Left cardiac atrium (tissue), 4 donors: Measurements from ENCODE around the gene PDGFA. TPM values are rescaled to one million over a fixed set of nuclear protein-coding genes. Genes with fewer than 3 reads are reported as not detected.

ENCODE experiments used
- ATAC-seq, 2 donors: fragments of 200-7000 bp; cut with Tn5 transposase; one replicate each; pipeline ENCODE4 v1.9.1; 2020; ENCODE audit warnings: mild to moderate bottlenecking in 2 of 2, moderate library complexity in 2 of 2
- DNase-seq: peaks from one replicate; pipeline ENCODE4 v3.0.0-alpha.2; 2020
- intact Hi-C, 2 donors: fragments of 100-400 bp; cut with DNase I; formaldehyde crosslinking; loops; one replicate each; pipeline versions ENCODE4 v1.14.1 to v1.15.1; 2022 to 2023
- total RNA-seq, 2 donors: library from RNA; stranded (reverse); fragmentation: NEBNext Ultra II Directional; extraction: Animal tissue kit (Norgen Biotek cat#: 25700); gene quantifications; one replicate each; pipeline ENCODE4 v1.2.1, GENCODE V29; 2021
- donor health status: DM: no; HTN: yes; CAD: no.
- donor health status: DM: no; HTN: yes; CAD: no; lungs with severe emphysema.
- donor health status: DM: yes; HTN: yes; CAD: no.
- donor health status: Dilated cardiomyopathy.

Gene PDGFA
- total RNA-seq, 2 donors from 2014 or later, result 27.5 to 33.9 TPM

DNA sequence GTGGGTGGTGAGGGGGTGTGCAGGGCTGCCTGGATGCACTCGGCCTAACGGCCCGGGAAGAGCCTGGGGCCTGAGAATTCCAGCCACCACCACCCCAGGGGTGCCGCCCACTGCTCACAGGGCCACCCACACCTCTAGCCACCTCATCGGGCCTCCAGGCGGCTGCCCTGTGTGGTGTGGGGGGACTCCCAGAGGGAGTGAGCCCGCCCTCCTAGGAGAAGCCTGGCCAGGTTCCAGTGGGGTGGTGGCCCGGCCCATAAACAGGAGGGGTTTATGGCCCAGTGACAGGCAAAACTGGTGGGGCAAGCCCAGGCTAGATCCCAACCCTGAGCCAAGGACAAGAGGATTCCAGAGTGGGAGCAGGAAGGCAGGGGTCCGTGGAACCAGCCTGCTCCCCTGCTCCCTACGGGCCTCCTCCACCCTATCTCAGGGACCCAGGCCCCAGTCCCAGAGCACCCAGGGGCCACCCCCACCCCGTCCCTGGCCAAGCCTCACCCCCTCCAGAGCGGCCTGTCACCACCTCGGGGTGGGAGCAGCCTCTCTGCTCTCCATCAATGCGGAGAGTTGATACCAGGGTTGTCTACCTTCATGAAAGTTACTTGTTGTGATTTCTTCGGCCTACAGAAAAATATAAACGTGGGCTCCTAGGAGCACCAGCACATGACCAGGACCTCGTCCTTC, 20.2 kb upstream of the PDGFA start:
- no peak for DNase-seq
- no peak for ATAC-seq
- intact Hi-C loops, result no loop called here

DNA sequence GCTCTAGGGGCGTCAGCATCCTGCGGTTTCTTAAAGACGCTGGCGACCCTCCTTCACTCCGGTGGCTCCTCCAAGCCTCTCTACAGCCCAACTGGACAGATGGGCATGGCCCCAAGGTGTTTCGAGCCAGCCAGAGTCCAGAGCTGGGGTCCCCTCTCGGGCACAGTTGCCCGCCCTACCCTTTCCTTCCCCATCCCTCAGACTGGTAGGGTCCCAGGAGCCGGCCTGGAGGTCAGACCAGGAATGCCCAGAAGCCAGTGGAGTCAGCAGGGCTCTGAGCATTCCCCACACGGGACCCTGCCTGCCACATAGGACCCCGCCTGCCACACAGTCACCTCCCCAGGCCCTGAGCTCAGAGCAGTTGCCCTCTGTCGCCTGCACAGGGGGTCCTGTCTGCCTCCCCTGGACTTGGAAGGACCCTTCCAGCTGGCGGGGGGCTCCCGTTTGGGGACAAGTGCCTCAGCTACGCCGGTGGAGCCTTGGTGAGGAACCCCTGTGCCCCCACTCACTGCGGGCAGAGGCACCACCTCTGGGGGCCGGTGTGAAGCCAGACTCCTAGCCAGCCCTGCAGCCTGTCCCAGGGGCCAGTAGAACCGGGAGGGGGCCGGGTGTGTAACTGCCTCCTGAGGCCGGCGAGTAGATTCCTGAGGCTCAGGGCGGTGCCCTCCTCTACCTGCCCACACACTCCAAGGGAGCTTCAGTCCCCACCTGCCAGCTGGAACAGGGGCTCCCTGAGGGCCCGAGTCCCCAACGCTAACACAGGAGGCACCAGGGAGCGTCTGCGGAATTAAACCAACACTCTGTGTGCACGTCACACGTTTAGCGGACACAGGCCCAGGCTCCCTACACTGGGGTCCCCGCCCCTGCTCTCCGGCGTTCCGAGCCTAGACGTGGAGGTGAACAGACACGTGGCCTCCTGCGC, 19.4 kb upstream of the PDGFA start:
- ATAC-seq (no peak), DNase-seq (no peak)
- intact Hi-C loops, result no loop called here

DNA sequence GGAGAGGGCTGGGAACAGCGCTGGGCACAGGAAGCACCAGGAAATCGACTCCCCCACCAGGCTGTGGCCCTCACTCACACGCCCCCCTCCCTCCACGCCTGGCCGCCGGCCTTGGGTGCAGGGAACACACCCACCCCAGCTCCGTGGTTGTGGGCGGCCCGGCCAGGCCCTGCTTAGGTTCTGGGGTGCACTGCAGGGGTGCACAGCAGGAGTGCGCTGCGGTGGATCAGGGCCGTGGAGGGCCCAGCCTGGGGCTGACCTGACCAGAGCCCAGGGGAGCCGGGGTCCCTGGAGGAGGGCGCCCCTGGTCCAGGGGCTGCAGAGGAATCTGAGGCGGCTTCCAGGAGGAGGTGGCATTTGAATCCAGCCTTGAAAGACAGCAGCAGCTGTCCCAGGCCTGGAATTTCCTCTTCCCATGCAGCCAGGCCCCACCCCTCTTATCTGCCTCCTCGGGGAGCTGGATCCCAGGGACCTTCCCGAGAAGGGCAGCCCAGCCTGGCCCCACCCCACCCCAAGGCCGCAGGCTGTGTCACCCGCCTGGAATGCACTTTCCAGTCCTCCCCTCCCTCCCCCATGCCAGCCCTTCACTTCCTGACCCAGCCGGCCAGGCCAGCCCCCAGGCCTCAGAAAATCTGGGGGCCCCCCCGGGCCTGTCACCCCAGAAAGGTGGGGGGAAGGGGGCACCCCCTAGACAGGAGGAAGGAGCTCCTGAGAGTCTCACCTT, 18.4 kb upstream of the PDGFA start:
- DNase-seq (peak; percentile 85), ATAC-seq (peak; percentile 49 to 78)
- intact Hi-C loops, result no loop called here

DNA sequence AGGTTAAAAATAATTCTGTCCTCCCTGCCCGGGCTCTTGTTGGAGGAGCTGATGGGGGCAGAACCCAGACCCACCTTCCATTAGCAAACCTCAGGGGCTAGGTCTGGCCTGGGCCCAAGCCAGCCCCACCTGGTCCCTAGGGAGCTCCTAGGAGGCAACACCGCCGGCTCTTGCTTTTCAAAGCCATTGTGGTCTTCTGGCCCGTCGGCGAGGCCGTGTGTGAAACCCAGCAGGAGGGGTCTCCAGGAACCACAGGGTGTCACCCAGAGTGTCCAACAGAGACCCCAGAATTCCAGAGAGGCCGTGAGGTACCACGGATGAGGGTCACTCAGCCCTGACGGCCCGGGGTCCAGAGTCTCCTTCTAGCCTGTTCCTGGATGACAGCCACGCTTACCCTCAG, 16.6 kb upstream of the PDGFA start:
- intact Hi-C loops, result no loop called here
- no peak for DNase-seq
- no peak for ATAC-seq

DNA sequence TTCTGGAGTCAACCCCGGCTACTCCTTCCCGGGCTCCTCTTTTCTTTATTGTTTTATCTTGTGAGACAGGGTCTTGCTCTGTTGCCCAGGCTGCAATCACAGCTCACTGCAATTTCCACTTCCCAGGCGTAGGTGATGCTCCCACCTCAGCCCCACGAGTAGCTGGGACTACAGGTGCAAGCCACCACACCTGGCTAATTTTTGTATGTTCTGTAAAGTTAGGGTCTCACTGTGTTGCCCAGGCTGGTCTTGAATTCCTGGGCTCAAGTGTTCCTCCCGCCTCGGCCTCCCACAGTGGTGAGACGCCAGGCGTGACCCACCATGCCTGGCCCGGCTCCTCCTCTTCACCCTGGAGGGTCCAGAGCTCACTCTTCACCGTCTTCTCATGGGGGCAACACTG, 15.3 kb upstream of the PDGFA start:
- ATAC-seq (no peak), DNase-seq (no peak)
- intact Hi-C loops, result no loop called here

DNA sequence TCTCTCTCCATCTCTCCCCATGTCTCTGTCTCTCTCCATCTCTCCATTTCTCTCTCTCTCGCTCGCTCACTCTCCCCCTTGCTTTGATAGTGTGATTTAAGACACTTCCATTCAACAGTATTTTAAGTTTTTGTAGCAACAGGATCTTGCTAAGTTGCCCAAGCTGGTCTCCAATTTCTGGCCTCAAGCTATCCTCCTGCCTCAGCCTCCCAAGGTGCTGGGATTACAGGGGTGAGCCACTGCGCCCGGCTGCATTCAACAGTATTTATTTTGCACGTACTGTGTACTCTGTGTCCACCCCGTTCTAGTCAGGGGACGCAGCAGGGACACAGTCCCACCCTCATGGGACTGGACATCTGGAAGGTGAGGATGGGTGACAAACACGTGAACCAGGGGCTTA, 14.4 kb upstream of the PDGFA start:
- no peak for ATAC-seq
- intact Hi-C loops, result no loop called here
- no peak for DNase-seq

DNA sequence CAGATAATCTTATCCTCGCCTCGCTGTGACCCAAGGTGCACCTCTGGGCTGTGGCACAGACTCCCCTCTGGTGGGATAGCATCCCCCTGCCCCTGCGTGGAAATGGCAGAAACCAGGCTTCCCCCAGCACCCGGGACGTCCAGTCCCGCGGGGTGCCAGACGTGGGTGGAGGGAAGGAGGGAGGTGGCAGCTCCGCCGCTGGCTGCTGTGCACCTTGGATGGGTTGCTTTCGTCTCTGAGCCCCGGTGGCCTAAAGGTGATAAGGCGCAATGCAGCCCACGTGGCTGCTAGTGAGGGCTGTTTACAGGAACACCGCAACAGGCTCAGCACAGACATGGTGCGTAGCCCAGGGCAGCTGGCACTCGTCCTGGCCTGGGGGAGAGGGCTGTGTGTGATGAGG, 13.6 kb upstream of the PDGFA start:
- DNase-seq (no peak), ATAC-seq (no peak)
- intact Hi-C loops, result no loop called here

DNA sequence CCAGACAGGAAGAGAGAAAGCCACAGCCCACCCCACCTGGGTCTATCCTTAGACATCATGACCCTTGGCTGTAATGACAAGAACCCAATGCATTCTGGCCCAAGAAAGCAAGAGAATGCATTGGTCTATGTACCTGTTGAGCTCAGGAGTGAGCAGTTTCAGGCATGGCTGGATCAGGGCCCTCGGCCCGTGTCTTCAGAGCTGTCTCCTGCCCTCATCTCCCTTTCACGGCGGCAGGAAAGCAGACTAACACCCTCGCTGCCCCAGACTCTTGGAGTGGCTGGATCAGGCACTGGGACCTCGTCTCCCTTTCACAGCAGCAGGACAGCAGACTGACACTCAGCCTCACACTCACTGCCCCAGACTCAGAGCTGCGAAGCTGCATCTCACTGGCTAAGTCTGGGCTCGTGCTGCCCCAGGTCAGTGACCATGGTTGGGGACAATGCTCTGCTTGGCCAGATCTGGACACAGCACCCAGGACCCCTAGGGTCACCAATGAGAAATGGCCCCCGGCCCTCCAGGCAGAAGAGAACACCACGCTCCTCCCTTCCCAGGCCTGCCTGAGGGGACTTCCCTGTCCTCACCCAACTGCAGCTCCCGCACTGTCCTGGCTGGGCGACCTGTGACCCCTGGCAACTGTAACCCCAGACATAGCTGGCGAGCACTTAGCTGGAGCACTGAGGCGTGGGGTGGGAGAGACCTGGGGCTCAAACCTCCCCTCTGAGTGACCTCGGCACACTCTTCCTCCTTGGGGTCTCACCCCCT, 12.9 kb upstream of the PDGFA start:
- intact Hi-C loops, result no loop called here
- no peak for ATAC-seq
- DNase-seq, result no peak

DNA sequence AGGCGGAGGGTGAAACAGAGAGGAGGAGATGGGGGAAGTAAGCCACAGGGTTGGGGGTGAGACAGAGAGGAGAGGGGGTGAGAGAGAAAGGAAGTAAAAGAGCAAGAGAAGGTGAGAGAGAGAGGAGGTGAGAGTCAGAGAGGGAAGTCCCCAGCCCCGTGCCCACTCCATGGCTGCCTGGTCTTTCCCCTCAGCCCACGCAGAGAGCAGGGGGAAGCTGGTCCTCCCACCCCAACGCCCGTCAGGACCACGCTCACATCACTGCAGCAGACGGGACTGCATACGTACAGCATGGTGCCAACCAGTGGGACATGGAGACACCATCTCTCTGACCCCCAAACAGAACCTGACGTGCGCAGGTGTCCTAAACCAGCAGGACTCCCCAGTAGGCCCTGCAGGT, 12.1 kb upstream of the PDGFA start:
- ATAC-seq (no peak), DNase-seq (no peak)
- intact Hi-C loops, result no loop called here

DNA sequence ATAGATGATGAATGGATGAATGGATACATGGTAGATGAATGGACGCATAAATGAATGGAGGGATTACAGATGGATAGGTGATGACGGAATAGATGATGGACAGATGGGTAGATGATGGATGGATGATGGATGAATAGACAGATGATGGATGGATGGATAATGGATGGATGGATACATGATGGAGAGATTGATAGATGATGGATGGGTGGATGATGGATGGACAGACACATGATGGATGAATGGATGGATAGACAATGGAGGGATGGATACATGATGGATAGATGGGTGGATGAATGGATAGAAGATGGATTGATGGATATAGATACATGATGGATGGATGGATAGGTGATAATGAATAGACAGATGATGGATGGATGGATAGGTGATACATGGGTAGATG, 8.8 kb upstream of the PDGFA start:
- intact Hi-C loops, result no loop called here
- no peak for DNase-seq
- ATAC-seq, result no peak

DNA sequence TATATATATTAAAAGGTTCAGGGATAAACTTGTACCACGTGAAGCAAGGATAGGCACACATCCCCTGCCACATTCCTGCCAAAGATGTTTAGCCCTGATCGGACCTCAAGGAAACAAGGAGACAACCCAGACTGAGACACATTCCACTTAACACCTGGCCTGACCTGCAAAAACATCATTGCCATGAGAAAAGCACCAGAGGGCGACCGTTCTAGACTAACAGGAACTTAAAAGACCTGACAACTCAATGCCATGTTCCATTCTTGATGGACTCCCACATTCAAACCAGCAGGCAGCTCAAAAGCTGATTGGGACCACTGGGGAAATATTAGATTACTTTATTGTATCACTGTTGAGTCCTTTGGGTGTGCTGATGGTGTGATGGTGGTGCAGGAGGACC, 8.1 kb upstream of the PDGFA start:
- no peak for ATAC-seq
- no peak for DNase-seq
- intact Hi-C loops, result no loop called here

DNA sequence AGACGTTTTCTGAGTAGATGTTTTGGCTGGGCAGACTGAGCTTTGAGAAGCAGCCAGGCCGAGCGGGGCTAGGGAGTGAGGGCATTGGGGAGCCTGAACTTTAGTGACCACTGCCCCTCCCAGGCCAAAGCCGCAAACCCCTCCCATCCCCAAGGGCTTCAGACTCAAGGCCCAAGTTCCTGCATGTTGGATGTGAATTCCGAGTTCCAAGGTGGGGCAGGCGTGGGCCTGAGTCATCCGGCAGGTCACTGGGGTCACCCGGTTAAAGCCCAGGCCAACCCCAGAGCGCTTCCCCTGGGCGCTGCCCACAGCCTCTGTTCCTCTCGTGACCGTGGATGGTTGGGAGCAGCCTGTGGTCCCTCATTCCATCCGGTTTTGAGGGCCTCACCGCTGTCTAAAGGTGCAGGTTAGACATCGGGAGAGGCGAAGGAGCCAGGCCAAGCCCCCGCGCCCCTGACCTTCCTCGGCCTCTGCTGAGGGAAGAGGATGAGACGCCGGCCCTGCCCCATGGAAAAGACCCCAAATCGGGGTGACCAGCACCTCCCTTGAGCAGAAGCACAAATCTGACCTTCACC, 6.9 kb upstream of the PDGFA start:
- DNase-seq (no peak), ATAC-seq (no peak)
- intact Hi-C loops, result no loop called here

DNA sequence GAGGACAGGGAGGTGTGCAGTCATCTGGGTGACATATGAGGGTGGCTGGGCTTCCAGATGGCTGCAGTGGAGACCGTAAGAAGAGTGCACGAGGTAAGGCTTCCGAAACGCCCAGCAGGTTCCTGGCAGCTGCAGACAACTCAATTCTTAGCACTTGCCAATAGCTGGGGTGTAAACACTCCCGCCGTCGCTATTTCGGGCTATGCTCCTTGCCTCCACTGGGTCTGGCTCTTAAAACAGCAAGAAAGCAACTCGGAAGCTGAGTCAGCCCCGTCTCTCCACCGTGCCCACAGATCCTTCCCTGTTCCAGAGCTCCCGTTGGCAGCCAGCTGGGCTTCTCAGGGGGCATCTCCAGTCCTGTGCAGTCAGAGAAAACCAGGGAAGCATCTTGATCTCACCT, 6.1 kb upstream of the PDGFA start:
- intact Hi-C loops, result no loop called here
- DNase-seq (no peak), ATAC-seq (no peak)

DNA sequence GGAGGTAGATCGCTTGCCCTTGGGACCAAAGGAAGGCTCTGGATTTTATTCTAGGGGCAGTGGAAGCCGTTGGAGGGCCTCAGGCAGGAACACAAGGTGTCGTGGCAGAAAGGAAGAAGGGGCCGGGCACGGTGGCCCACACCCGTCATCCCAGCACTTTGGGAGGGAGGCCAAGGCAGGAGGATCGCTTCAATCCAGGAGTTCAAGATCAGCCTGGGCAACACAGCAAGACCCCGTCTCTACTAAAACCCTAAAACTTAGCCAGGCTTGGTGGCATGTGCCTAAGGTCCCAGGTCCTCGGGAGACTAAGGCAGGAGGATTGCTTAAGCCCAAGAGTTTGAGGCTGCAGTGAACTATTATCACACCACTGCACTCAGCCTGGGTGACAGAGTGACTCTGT, 5.2 kb upstream of the PDGFA start:
- no peak for ATAC-seq

DNA sequence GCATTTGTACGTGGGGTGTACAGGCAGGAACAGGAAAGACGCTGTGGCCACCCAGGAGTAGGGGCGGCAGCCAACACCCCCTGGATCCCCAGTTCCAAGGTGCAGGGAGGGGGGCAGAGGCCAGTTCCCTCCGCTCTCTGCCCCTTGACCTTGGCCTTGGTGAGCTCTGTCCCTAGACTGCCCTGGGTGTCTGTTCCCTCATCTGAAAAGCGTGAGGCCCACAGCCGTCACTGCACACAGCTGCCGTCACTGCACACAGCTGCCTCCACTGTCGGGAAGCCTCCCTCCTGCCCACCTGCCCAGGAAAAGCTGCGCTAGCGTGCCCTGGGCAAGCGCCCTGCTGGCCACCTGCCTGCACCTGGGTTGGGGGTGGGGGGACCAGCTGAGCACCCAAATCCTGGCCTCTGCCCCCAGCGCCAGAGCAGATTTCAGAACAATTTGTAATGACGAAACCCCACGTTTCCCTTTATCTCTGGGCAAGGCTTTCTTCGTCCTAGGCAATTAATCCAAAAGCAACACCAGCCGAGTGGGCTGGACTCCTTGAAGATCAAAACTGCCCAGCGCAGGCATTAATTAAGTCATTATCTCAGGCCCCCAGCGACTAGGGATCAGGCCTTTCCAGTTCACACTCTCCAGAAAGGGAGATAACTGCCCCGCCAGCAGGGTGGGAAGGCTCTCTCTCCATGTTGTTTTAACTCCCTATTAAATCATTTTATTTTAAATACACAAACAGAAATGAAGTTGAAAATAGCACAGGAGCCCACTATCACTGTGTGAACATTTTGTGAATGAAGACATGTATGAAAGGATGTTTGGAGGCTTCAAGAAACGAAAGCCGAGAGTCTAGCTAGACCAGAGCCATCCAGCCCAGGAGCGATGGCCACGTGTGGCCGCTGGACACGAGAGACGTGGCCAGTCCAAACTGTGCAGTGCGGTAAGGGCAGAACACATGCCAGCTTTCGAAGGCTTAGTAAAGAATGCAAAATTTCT, 4.0 kb upstream of the PDGFA start:
- intact Hi-C loops, result loop anchor here in 1 of 2 donors (5.0 kb wide), 2 partner anchors 144 to 209 kb away; no protein-coding TSS in a partner anchor
- no peak for DNase-seq
- no peak for ATAC-seq

More for the DNA sequence above, 5.2 kb upstream of the PDGFA start:
- intact Hi-C loops, result loop anchor here in 1 of 2 donors (5.0 kb wide), 2 partner anchors 143 to 208 kb away; no protein-coding TSS in a partner anchor
- DNase-seq, result no peak

DNA sequence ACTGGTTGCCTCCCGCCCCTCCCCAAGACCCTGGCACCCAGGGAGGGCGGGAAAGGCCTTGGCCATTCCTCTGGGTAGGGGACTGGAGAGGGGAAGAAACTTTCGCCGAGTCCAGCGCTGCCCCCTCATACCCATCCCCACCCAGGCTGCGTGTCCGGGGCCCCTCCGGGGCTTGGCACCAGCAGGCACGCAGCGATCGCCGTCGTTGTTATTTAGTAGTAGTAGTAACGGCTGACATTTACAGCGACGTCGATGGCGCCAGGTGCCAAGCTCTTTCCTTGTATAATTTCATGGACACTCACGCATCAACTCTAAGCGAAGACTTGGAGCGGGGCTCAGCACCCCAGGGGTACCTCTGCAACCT, 3.3 kb upstream of the PDGFA start:
- intact Hi-C loops, result loop anchor here in 1 of 2 donors (5.0 kb wide), 2 partner anchors 144 to 209 kb away; no protein-coding TSS in a partner anchor
- ATAC-seq (no peak), DNase-seq (no peak)

DNA sequence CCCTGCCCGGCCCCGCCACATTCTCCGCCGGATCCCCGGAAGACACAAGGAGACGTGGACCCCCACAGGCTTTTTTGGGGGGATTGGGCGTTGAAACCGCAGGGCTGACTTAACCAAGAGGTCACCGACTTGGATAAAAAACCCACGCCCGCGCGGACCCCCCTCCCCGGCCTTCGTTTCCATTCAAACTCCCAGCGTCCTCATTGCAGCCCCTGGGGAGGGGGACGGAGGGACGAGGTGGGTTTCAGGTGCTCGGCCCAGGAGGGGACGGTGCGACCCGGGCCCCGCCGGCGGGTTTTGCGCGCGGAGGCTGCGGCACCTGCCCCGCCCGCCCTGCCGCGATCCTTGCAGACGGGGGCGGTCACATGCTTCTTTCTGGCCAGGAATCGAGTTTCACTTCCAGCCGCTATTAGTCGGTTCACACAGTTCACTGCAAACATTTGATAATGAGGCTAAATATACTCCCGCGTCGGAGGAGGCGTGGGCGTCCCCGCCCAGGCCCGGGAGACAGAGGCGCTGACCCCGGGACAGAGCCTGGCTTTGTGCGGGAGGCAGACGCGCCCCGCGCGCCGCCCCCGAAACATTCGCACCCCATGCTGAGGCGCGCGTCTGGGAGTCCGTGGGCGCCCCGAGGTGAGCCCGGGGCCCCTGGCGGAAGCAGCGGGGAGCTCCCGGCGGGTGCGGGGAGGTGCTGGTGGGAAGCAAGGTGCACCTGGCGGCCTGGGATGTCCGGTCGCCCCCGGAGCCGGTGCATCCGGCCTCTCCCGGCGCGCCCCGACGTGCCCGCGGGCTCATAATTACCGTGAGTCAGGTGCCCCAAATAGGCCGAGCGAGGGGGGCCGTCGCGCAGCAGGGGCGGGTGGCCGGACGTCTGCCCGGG, 2.7 kb upstream of the PDGFA start:
- ATAC-seq (peak; percentile 39 to 49), DNase-seq (peak; percentile 73)
- intact Hi-C loops, result loop anchor here in 1 of 2 donors (5.0 kb wide), 2 partner anchors 145 to 210 kb away; no protein-coding TSS in a partner anchor
